ENCODE results near the gene TNFRSF12A. TPM values are rescaled to one million over a fixed set of nuclear protein-coding genes. Genes with fewer than 3 reads are reported as not detected.

Gene TNFRSF12A
- polyA plus RNA-seq, 1 donor (not counting 4 experiments of a cell fraction or from before 2014, with no cell fraction given), result 147 TPM

GRCh38 chr16:3049921-3050481 lies 29.8 kb downstream of the TNFRSF12A start:
- Histone ChIP-seq H3K27ac (ENCODE audit: control insufficient read depth, insufficient read depth, low read length) (no peak overlapping the region), H3K9me3 (ENCODE audit: control insufficient read depth, low read depth, low read length) (no peaks in the 10 kb centered on the region), H3K36me3 (ENCODE audit: control insufficient read depth in 2 of 2, extremely low read depth in 1 of 2, insufficient read depth in 2 of 2, low read length in 2 of 2) (peaks cover 0 to 6% of the 10 kb centered on the region in 2 experiments), H3K79me2 (ENCODE audit: control insufficient read depth, insufficient read depth, low read length) (no peaks in the 10 kb centered on the region), H2AFZ (ENCODE audit: control insufficient read depth, low read length) (no peak overlapping the region), H4K20me1 (ENCODE audit: control insufficient read depth, extremely low read depth, insufficient read depth, low read length) (no peaks in the 10 kb centered on the region), H3K4me3 (ENCODE audit: control insufficient read depth in 2 of 3, extremely low read depth in 1 of 3, insufficient read depth in 2 of 3, low read depth in 1 of 3, low read length in 3 of 3) (no peak overlapping the region), H3K4me2 (ENCODE audit: control insufficient read depth, extremely low read depth, insufficient read depth, low read depth, low read length) (no peak overlapping the region), H3K9me1 (ENCODE audit: control insufficient read depth, extremely low read depth, insufficient read depth, low read length) (no peaks in the 10 kb centered on the region), H3K4me1 (ENCODE audit: control insufficient read depth, extremely low read depth, insufficient read depth, low read length) (no peaks in the 10 kb centered on the region), H3K27me3 (ENCODE audit: control insufficient read depth, extremely low read depth, insufficient read depth, low read length) (peaks cover 41% of the 10 kb centered on the region), H3K9ac (ENCODE audit: control insufficient read depth, extremely low read depth, insufficient read depth, low read length) (no peak overlapping the region)
- FAIRE-seq (no peak), DNase-seq (ENCODE audit: low read depth, low spot score) (no peak)
- no peak for TF ChIP-seq EZH2 (IDR thresholded peaks at IDR 0.05; ENCODE audit: low read length)
- no peak for TF ChIP-seq CTCF (optimal IDR thresholded peaks at IDR 0.05 in 1 of 3, IDR thresholded peaks at IDR 0.05 in 1 of 3, conservative IDR thresholded peaks at IDR 0.05 in 1 of 3; ENCODE audit: extremely low read depth in 1 of 3, insufficient read depth in 2 of 3, low read length in 3 of 3)
- dilution Hi-C loops (cut with MboI; ENCODE audit: extremely low pct_ligation_motif_present, low sequenced_read_pairs), result no loop called here

- no peak overlapping the region for H3K9ac ChIP-seq (ENCODE audit: control insufficient read depth, extremely low read depth, insufficient read depth, low read length)
- H3K4me2 ChIP-seq (ENCODE audit: control insufficient read depth, extremely low read depth, insufficient read depth, low read depth, low read length), result no peak overlapping the region
- no peaks in the 10 kb centered on the region for H3K79me2 ChIP-seq (ENCODE audit: control insufficient read depth, insufficient read depth, low read length)
- dilution Hi-C loops (cut with MboI; ENCODE audit: extremely low pct_ligation_motif_present, low sequenced_read_pairs), result no loop called here
- no peaks in the 10 kb centered on the region for H3K4me1 ChIP-seq (ENCODE audit: control insufficient read depth, extremely low read depth, insufficient read depth, low read length)
- no peak for DNase-seq (ENCODE audit: low read depth, low spot score)
- H3K9me3 ChIP-seq (ENCODE audit: control insufficient read depth, low read depth, low read length), result no peaks in the 10 kb centered on the region
- no peaks in the 10 kb centered on the region for H4K20me1 ChIP-seq (ENCODE audit: control insufficient read depth, extremely low read depth, insufficient read depth, low read length)
- no peak for TF ChIP-seq CTCF (optimal IDR thresholded peaks at IDR 0.05 in 1 of 3, IDR thresholded peaks at IDR 0.05 in 1 of 3, conservative IDR thresholded peaks at IDR 0.05 in 1 of 3; ENCODE audit: extremely low read depth in 1 of 3, insufficient read depth in 2 of 3, low read length in 3 of 3)
- no peak for TF ChIP-seq EZH2 (IDR thresholded peaks at IDR 0.05; ENCODE audit: low read length)
- H2AFZ ChIP-seq (ENCODE audit: control insufficient read depth, low read length), result no peak overlapping the region
- no peak overlapping the region for H3K27ac ChIP-seq (ENCODE audit: control insufficient read depth, insufficient read depth, low read length)
- H3K36me3 ChIP-seq (ENCODE audit: control insufficient read depth in 2 of 2, extremely low read depth in 1 of 2, insufficient read depth in 2 of 2, low read length in 2 of 2), result peaks cover 0 to 6% of the 10 kb centered on the region in 2 experiments
- no peaks in the 10 kb centered on the region for H3K9me1 ChIP-seq (ENCODE audit: control insufficient read depth, extremely low read depth, insufficient read depth, low read length)
- H3K4me3 ChIP-seq (ENCODE audit: control insufficient read depth in 2 of 3, extremely low read depth in 1 of 3, insufficient read depth in 2 of 3, low read depth in 1 of 3, low read length in 3 of 3), result no peak overlapping the region
- FAIRE-seq, result no peak
- H3K27me3 ChIP-seq (ENCODE audit: control insufficient read depth, extremely low read depth, insufficient read depth, low read length), result peaks cover 36% of the 10 kb centered on the region
Measured at GRCh38 chr16:3050487-3050886, 30.3 kb downstream of the TNFRSF12A start.
